Measurements from ENCODE around the gene FOXP1.

FOXP1 gene

GRCh38 chr3:71504250-71505036 is 79.1 kb downstream of the FOXP1 start:
- Histone ChIP-seq H3K9me3 (no peaks in the 10 kb centered on the region), H3K36me3 (no peaks in the 10 kb centered on the region), H3K4me3 (ENCODE audit: low read depth, low read length) (no peak overlapping the region), H3K4me1 (no peaks in the 10 kb centered on the region), H3K27me3 (no peaks in the 10 kb centered on the region)
- no peak for DNase-seq
- TF ChIP-seq CTCF (IDR thresholded peaks at IDR 0.05; ENCODE audit: low read depth, low read length) = no peak

- H3K36me3 ChIP-seq = no peaks in the 10 kb centered on the region
- no peak overlapping the region for H3K4me3 ChIP-seq (ENCODE audit: low read depth, low read length)
- no peak for DNase-seq
- H3K9me3 ChIP-seq = no peaks in the 10 kb centered on the region
- TF ChIP-seq CTCF (IDR thresholded peaks at IDR 0.05; ENCODE audit: low read depth, low read length) = no peak
- H3K4me1 ChIP-seq = no peaks in the 10 kb centered on the region
- no peaks in the 10 kb centered on the region for H3K27me3 ChIP-seq
Measured at GRCh38 chr3:71503525-71504249, 79.8 kb downstream of the FOXP1 start.

GRCh38 chr3:71502066-71502625 is 81.4 kb downstream of the FOXP1 start:
- no peak for TF ChIP-seq CTCF (IDR thresholded peaks at IDR 0.05; ENCODE audit: low read depth, low read length)
- Histone ChIP-seq H3K36me3 (no peaks in the 10 kb centered on the region), H3K27me3 (no peaks in the 10 kb centered on the region), H3K9me3 (no peaks in the 10 kb centered on the region), H3K4me3 (ENCODE audit: low read depth, low read length) (no peak overlapping the region), H3K4me1 (no peaks in the 10 kb centered on the region)
- DNase-seq = no peak

- Histone ChIP-seq H3K27me3 (no peaks in the 10 kb centered on the region), H3K36me3 (no peaks in the 10 kb centered on the region), H3K4me1 (no peaks in the 10 kb centered on the region), H3K4me3 (ENCODE audit: low read depth, low read length) (no peak overlapping the region), H3K9me3 (no peaks in the 10 kb centered on the region)
- no peak for DNase-seq
- TF ChIP-seq CTCF (IDR thresholded peaks at IDR 0.05; ENCODE audit: low read depth, low read length) = no peak
Measured at GRCh38 chr3:71500696-71501095, 82.8 kb downstream of the FOXP1 start.

GRCh38 chr3:71499227-71499876 is 84.2 kb downstream of the FOXP1 start:
- no peaks in the 10 kb centered on the region for H3K27me3 ChIP-seq
- no peaks in the 10 kb centered on the region for H3K36me3 ChIP-seq
- no peak overlapping the region for H3K4me3 ChIP-seq (ENCODE audit: low read depth, low read length)
- no peaks in the 10 kb centered on the region for H3K9me3 ChIP-seq
- TF ChIP-seq CTCF (IDR thresholded peaks at IDR 0.05; ENCODE audit: low read depth, low read length) = no peak
- DNase-seq = no peak
- no peaks in the 10 kb centered on the region for H3K4me1 ChIP-seq

Data from BE2C (cell line).